A549 (cell line): Measurements from ENCODE around the gene CNKSR1.

Experiments
- CEBPB ChIP-seq, 2 experiments: fragments of >200 bp in 1 of 2; sonication (Bioruptor Twin) in 1 of 2; formaldehyde crosslinking in 1 of 2; IDR thresholded peaks; 2 replicates each; pipeline ENCODE4 v1.6.1; 2012 to 2016
- CTCF ChIP-seq: fragments of >200 bp; sonication (Bioruptor Twin); formaldehyde crosslinking; IDR thresholded peaks from 3 replicates; pipeline ENCODE4 v1.5.1; 2016
- EP300 ChIP-seq, 2 experiments: fragments of >200 bp; sonication (Bioruptor Twin); formaldehyde crosslinking; IDR thresholded peaks; 2 replicates in 1 of 2; 3 replicates in 1 of 2; pipeline ENCODE4 v1.6.1; 2016 to 2017
- KDM1A ChIP-seq: fragments of 200-600 bp; sonication (generic); IDR thresholded peaks from 2 replicates; pipeline ENCODE4 v1.6.1; 2016; ENCODE audit warnings: low read depth, mild to moderate bottlenecking
- POLR2A ChIP-seq: IDR thresholded peaks from 2 replicates; pipeline ENCODE4 v1.6.1; 2012; ENCODE audit warnings: mild to moderate bottlenecking, low read length
- POLR2AphosphoS2 ChIP-seq: conservative IDR thresholded peaks from 2 replicates; pipeline ENCODE4 v1.6.1; 2012; ENCODE audit warnings: low read length, improper control_type of control experiment, inconsistent platforms
- SREBF2 ChIP-seq: fragments of 450-650 bp; IDR thresholded peaks from 2 replicates; pipeline ENCODE4 v1.6.1; 2014; ENCODE audit warnings: mild to moderate bottlenecking, moderate library complexity

GRCh38 chr1:26197813-26198212 lies 20.5 kb downstream of the CNKSR1 start:
- TF ChIP-seq POLR2A, result no peak
- no peak for TF ChIP-seq CTCF
- TF ChIP-seq POLR2AphosphoS2, result no peak
- no peak for TF ChIP-seq SREBF2
- TF ChIP-seq EP300 (IDR thresholded peaks at IDR 0.05), result no peak
- TF ChIP-seq CEBPB (IDR thresholded peaks at IDR 0.05), result no peak
- no peak for TF ChIP-seq KDM1A
